ENCODE results near the gene SPATA25. TPM values are rescaled to one million over a fixed set of nuclear protein-coding genes. Genes with fewer than 3 reads are reported as not detected.
"Not testable (repeated sequence)": the region's sequence is repeated elsewhere in the genome, so short reads cannot be mapped to it uniquely, and the experiment has no call there.

The SPATA25 gene, protein sequence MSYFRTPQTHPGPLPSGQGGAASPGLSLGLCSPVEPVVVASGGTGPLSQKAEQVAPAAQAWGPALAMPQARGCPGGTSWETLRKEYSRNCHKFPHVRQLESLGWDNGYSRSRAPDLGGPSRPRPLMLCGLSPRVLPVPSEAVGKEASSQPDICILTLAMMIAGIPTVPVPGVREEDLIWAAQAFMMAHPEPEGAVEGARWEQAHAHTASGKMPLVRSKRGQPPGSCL
- polyA plus RNA-seq (ENCODE audit: insufficient read length), result 9.2 TPM

DNA sequence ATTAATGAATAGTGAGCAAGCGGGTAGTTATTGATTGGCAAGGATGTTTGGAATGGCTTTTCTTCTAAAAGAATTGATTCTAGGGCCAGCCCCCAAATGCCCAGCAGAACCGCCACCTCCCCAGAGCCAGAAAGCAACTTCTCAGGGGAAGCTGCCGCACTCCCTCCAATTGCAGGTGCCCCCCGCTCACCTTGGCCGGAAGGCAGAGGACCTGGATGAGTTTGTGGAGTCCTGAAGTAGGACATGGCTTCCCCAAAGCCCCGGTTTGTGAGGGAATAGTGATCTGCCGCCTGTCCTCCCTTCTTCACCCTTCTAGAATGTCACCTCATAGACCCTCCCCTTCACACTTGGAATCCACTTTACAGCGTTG is at the start of gene SPATA25:
TSS of gene SPATA25 (minus strand) at position 277 of the 370 bp plus-strand sequence. CDS start at position 245, 32 bp downstream.
- no peak for DNase-seq

DNA sequence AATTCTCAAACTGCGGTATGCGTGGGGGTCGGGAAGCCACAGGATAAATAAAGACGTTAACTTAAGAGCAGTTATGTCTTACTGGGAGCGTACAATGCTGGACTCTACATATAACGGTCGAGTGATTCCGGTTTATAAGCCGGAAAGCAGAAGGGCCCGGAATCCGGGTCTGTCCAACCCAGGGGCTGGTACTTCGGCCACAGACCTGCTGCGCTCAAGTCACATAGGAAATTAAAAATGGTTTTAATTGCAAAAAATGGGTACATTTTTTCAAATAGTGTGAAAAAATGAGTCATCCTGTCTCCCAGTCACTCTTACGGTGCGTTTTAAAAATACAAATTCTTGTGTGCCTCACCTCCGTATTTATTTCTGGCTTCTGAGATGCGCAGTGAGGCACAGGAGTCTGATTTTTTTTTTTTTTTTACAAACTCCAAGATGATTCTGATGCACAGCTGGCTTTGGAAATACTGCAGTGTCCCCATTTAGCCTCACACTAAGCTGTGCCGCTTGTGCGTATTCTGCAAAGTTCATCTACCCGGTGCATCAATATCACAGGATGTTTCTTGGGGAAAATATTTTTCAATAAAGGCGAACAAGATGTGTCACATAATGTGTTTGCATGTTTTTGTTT is 48.1 kb upstream of the SPATA25 start:
- DNase-seq, result no peak

DNA sequence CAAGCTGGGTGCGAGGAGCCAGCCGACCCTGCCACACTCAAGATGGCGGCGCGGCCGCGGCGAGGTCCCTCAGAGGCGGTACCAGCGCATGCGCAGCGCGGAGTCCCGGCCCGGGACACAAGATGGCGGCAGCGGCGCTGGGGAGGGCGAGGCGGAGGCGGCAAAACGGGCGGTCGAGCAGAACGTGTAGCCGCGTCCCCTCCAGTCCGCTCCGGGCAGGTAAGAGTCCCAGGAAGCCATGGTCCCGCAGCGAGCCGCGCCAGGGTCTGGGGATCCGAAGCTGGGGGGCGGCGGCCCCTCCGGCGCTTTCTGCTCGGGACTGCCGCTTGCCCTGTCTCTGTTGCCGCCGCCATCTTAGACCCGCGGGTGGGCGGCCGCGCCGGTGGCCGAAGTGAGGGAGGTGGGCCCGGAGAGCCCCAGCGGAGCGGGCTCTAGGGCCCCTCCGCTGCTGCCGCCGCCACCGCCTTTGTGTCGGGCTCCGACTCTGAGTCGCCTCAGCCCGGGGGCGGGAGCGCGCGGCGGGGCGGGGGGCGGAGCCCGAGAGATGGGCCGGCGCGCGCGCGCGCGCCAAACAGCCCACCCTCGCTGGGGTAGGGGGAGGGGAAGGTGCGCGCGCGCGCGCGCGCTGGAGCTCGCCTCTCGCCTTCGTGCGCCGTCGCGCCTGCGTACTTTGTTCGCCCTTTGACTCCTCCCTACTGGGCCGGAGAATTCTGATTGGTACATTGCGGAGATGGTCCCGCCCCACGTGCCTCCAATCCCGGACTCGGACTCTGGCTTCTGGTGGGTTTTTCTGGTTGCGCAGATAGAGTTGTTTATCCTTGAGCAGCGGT is 47.4 kb upstream of the SPATA25 start, which contains the start of gene PCIF1:
TSS of gene PCIF1 (plus strand) at position 98 of the 830 bp plus-strand sequence. CDS start 4,317 bp downstream, outside the sequence.
- peak; percentile 100 for DNase-seq

DNA sequence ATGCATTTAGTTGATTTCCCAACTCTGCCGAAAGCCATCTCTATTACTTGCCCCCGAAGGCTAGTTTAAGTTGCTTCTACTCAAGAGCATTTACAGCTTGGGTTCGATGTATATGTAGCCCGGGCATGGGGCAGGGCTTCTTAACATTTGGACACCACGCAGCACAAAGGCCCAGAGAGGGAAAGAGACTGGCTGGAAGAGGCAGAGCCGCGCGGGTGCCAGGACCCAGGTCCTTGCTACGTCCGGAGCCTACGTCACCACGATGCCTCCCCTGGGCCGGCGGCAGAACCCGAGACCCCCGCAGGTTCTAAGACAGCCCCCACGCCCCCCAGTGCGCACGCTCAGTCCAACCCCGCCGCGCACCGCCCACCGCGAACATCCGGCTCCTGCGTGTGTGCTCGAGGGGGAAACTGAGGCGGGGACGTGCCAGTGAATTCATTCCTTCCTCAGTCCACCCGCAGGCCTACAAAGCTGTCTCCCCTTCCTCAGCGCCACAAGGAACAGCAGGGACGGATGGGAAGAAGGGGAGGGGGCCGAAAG is 46.7 kb upstream of the SPATA25 start:
- DNase-seq, result no peak

DNA sequence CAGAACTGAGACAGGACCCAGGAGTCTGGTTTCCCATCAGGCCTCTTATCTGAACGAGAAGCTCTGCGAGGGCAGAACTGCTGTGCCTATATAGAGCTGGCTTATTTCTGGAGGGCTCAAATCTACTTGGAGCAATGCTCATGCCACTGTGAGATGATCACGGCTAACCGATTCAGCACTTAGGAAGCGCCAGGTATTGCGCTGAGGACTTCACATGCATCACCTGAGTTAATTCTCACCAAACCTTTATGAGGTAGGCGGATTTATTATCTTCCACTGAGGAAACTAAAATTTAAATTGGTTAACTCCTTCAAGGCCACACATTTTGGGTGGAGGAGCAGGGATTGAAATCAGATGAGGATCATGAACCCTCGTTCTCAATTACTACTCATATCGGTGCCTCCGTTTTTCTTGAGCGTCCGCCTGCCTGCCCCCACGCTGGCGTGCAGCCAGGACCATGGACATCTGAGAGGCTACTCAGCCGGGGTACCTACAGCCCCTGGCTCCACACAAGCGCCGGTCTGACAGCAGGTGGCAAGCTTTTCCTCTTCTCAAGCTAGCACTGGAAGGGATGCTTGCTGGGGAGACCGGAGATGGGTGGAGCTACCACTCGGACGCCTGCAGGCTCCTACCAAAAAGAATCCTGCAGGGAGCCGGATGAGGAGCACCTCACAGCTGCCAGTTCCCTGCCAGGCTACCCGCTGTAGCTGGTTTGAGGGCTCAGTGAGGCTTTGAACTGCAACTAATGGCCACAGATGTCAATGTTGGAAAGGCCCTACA is 46.0 kb upstream of the SPATA25 start:
- peak; percentile 55 for DNase-seq

DNA sequence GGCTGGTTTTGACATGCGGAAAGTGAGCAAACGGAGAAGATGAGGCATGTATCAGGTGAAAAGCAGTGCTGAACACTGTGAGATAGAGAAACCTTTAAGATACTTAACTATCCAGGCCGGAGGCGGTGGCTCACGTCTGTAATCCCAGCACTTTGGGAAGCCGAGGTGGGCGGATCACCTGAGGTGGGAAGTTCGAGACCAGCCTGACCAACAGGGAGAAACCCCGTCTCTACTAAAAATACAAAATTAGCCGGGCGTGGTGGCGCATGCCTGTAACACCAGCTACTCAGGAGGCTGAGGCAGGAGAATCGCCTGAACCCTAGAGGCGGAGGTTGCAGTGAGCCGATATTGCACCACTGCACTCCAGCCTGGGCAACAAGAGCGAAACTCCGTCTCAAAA is 44.3 kb upstream of the SPATA25 start:
- DNase-seq, result not testable (repeated sequence)

DNA sequence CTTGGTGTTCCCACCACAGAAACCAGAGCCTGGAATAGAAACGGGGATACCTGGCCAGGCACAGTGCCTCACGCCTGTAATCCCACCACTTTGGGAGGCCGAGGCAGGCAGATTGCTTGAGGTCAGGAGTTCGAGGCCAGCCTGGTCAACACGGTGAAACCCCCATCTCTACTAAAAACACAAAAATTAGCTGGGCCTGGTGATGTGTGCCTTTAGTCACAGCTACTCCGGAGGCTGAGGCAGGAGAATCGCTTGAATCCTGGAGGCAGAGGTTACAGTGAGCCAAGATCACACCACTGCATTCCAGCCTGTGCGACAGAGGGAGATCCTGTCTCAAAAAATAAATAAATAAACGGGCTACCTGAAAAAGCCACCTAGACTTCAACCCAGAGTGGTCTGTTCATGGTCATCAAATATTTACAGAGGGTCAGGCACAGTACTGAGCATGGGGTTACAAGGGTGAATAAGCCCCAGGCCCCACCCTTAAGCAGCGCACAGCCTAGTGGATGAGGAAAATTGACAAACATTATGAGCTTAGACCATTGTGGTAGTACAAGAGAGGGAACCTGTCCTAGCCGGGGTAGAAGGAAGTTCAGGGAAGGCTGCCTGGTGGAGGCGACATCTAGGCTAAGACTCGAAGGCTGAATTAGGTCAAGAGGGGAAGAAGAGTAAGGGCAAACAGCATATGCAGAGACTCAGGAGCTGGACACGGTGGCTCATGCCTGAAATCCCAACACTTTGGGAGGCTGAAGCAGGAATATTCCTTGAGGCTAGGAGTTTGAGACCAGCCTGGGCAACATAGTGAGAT is 39.9 kb upstream of the SPATA25 start:
- no peak for DNase-seq

DNA sequence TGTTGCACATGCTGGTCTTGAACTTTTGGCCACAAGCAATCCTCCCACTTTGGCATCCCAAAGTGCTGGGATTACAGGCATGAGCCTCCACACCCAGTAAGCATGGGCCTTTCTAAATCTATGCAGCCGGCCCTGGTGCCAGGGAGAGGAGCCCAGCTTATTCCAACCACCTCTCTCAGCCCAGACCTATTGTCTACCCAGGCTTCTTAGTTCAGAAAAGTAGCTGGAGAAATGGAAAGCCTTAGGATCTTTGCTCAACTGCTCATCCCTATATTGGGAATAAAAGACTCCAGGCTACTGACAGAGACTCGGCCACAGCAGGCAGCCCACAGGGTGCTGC is 39.3 kb upstream of the SPATA25 start:
- DNase-seq, result no peak

DNA sequence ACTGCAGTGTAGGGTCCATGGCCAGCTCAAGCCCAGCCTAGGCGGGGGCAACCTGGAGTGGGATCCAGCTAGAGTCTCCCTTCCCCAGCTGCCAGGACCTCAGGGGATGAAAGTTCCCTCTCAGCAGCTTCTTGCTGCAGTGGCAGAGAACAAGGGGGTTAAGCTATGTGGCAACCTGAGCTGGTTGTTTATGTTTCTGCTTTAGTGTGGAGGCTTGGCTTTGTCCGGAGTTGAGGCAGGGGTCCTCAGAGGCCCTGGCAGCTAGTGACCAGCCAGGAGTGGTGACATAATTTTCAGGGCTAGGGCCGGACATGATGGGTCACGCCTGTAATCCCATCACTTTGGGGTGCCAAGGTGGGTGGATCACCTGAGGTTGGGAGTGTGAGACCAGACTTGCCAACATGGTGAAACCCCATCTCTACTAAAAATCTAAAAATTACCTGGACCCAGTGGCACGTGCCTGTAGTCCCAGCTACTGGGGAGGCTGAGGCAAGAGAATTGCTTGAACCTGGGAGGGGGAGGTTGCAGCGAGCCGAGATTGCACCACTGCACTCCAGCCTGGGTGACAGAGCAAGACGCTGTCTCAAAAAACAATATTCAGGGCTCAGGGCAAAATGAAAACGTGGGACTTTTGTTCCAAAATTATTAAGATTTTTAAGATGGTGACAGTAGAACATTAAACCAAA is 38.5 kb upstream of the SPATA25 start:
- DNase-seq, result no peak

DNA sequence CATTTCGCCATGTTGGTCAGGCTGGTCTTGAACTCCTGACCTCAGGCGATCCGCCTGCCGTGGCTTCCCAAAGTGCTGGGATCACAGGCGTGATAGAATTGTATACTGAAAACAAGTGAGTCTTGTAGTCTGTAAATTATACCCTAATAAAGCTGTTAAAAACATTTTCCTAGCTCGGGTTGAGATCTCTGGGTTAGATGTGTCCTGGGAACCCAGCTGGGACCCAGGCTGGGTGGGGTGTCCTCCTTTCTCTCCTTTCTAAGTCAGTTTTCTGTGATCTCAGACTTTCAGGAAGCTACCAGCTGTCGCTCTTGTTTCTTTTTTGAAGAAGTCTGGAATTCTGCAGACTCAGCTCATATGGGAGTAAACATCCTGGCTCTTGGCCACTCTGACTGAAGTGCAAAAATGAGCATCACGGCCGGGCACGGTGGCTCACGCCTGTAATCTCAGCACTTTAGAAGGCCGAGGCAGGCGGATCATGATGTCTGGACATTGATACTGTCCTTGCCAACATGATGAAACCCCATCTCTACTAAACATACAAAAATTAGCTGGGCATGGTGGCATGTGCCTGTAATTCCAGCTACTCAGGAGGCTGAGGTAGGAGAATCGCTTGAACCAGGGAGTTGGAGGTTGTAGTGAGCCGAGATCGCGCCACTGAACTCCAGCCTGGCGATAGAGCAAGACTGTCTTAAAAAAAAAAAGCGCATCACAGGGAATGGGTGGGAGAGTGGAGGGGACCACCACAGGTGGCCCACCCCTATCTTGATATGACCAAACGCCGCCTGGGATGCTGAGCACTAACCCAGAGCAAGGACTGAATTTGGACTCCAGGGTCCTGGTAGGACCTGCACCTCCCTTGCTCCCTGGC is 37.2 kb upstream of the SPATA25 start:
- DNase-seq, result peak; percentile 56

DNA sequence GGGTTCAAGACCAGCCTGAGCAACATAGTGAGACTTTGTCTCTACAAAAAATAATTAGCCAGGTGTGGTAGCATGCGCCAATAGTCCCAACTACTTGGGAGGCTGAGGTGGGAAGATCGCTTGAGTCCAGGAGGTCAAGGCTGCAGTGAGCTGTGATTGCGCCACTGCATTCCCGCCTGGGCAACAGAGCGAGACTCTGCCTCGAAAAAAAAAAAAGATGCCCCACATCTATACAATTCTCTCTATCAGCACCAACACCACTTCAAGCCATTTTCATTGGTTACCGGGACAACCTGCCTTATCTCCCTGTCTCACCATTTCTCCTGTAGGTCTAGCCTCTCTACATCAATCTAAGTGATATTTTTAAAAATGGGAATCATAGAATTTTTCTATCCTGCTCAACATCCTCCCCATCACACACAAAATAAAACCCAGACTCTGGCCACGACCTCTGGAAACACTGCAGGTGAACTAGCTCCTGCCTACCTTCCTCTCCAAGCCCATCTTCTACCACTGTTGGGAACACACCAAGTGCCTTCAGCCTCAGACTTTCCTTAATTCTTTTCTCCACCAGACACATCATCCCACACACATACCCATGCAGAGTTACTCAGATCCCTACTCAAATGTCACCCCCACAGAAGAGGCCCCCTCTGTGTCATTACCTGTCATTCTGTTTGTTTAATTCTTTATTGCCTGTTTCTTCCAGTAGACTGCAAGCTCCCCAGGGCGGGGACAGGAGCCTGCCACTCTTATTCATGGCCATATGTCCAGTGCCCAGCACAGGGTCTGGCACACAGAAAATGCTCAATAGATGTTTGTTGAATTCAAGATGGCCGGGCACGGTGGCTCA is 34.1 kb upstream of the SPATA25 start:
- DNase-seq, result no peak

DNA sequence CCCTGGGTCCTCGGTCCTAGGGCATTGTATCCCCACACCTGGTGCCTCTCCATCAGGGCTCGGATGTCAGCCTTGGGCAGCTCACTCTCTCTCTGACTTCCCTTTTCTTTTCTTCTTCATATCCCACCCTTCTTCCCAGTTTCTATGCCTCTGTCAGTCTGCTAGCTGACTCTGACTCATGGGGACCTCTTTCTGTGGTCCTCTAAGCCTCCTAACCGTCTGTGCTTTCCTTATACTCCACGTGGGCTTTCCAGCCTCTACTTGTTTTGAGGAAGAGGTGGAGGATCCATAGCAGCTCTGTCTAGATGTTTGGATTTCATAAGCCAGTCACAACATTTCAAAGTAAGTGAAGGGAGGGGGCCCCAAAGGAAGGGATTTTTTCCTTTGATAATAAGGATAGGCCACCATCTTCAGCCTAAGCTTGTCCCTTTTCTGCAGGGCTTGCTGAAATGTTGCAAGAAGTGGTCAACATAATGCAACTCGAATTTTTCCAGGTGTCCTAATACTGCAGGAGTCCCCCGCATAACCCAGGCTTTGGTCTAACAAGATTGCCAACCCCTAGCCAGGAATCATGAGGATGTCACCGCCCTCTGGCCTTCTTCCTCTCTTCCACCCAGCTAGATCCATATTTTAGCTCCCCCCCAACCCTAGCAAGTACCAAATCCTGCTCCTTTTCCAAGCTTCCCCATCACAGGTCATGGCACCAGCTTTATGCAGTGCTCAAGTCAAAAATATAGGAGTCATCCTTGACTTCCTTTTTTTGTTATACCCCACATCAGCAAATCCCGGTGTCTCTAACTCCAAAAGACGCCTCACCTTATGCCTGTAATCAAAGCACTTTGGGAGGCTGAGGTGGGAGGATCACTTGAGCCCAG is 33.3 kb upstream of the SPATA25 start:
- no peak for DNase-seq

DNA sequence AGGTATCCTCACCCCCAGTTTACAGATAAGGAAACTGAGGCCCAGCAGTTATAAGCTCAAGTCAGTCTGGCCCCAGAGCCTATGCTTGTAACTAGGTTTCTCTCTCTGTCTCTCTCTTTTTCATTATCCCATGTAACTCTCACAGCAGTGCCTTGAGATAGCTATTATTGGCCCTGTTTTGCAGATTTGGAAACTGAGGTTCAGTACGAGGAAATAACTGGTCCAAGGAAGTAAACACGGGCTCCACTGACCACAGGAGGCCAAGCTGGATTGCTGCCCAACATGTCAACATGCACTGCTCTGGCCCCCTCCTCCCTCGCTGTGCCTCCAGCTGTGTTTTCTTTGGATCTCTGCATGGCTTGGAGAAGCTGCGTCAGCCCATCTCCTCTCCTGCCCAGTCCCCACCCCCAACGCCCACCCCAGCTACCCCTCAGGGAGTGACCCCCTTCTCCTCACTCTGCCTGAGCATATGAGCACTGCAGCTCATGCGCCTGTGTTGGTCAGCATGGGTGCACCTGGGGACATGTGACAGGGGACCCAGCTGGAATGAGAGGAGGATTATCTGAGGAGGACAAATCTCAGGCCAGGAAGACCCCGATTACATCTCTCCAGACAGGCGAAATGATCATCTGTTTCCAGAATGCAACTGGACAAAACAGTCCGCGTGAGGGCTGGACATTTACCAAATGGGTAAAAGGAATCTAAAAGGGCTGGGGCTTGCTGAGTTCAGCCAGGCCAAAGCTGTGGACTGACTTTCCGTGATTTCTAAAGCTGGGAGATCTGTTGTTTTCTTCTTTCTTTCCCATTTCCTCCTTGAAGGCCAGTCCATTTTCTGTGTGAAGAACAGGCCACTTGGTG is 32.3 kb upstream of the SPATA25 start:
- DNase-seq, result peak; percentile 70

DNA sequence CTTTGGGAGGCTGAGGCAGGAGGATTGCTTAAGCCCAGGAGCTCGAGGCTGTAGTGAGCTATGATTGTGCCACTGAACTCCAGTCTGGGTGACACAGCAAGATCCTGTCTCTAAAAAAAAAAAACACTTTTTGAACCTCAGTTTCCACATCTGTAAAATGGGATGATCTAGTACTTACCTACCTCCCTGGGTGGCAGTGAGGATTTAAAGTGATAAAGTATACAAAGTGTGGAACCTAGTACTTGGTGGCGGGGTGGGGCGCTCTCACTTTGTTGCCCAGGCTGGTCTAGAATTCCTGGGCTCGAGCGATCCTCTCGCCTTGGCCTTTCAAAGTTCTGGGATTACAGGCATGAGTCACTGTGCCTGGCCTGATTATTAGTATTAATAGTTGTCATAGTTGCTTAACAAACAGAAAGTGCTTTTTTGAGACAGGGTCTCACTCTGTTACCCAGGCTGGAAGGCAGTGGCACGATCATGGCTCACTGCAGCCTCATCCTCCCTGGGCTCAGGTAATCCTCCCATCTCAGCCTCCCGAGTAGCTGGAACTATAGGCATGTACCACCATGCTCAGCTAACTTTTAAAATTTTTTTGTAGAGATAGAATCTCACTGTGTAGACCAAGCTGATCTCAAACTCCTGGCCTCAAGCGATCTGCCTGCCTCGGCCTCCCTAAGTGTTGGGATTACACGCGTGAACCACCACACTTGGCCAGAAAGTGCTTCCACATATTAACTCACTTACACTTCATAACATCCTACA is 31.5 kb upstream of the SPATA25 start:
- DNase-seq, result no peak

DNA sequence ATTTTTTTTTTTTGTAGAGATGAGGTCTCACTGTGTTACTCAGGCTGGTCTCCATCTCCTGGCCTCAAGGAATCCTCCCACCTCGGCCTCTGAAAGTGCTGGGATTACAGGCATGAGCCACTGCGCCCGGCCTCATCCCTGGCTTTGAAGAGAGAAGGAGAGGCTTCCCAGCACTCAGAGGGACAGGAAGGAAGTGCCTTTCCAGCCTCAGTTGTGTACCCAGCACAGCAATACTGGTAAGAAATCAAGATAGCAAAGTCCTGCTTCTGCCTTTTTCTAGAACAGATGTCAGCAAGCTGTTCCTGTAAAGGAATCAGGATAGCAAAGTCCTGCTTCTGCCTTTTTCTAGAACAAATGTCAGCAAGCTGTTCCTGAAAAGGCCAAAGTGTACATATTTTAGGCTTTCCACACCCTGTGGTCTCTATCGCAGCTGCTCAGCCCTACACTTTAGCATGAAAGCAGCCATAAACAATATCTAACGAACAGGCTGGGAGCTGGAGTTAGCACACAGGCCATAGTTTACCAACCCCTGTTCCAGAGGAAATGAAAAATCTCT is 30.8 kb upstream of the SPATA25 start:
- no peak for DNase-seq

DNA sequence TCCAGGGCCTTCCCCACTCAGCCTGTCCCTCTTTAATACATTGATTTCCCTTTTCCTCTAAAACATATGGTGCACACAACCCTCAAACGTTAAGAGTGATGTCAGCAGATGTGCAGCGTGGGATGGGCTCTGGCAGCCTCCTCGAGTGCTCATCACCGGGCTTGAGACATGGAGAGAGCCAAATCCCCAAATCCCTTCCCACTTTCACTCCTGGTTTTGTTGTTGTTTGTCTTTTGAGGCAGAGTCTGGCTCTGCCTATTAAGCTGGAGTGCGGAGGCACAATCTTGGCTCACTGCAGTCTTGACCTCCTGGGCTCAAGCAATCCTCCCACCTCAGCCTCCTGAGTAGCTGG is 30.3 kb upstream of the SPATA25 start:
- peak; percentile 77 for DNase-seq

Data from hindlimb muscle (tissue), 1 donor.